GM12865 (cell line): Measurements from ENCODE around the gene IFIT1.
A peak's percentile ranks its signal among the peaks of the same experiment; 100 is the strongest.

Experiments used
- DNase-seq: peaks from one replicate; pipeline ENCODE4 v3.0.0; 2010; ENCODE audit warnings: low read depth
- H3K4me3 ChIP-seq: 2 replicates; pipeline ENCODE4 v1.5.1; 2011; ENCODE audit warnings: mild to moderate bottlenecking, low read depth, low read length, control low read depth
- CTCF ChIP-seq: IDR thresholded peaks from 2 replicates; pipeline ENCODE4 v1.5.1; 2011; ENCODE audit warnings: low read length, control low read depth, low read depth, inconsistent platforms; ENCODE audit not compliant: insufficient read depth; ENCODE audit errors: missing control alignments

Gene IFIT1

GRCh38 chr10:89426230-89426868, 33.9 kb downstream of the IFIT1 start:
- TF ChIP-seq CTCF, result peak; percentile 57
- DNase-seq, result peak; percentile 58
- no peak overlapping the region for H3K4me3 ChIP-seq

GRCh38 chr10:89427629-89428028, 35.2 kb downstream of the IFIT1 start:
- DNase-seq, result no peak
- H3K4me3 ChIP-seq, result no peak overlapping the region
- no peak for TF ChIP-seq CTCF

GRCh38 chr10:89428877-89429276, 36.5 kb downstream of the IFIT1 start:
- DNase-seq, result no peak
- no peak overlapping the region for H3K4me3 ChIP-seq
- no peak for TF ChIP-seq CTCF

GRCh38 chr10:89431977-89432376, 39.6 kb downstream of the IFIT1 start:
- TF ChIP-seq CTCF, result no peak
- no peak for DNase-seq
- no peak overlapping the region for H3K4me3 ChIP-seq

- TF ChIP-seq CTCF, result no peak
- no peak overlapping the region for H3K4me3 ChIP-seq
- no peak for DNase-seq
These were observed 46.1 kb downstream of the IFIT1 start for GRCh38 chr10:89438525-89438924.

- TF ChIP-seq CTCF, result no peak
- H3K4me3 ChIP-seq, result no peak overlapping the region
- no peak for DNase-seq
These were observed 48.0 kb downstream of the IFIT1 start for GRCh38 chr10:89440226-89441009.
